Measurements from ENCODE around the gene SPACA7.

SPACA7 gene

DNA sequence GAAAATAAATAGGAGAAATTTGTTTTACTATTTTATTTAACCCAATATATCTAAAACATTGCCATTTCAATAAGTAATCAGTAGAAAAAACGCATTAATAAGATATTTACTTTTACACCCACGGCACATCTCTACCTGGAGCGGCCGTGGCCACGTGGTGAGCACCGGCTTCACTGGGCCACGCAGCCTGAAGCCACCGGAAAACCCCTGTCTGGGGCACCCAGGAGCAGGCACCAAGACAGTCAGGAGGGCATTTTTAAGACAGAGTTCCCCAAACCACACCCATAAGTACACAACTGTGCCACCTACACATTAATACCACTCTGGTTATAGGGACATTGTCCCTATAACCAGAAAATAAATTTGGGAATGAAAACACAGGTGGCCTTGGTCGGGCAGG lies 80.9 kb downstream of the SPACA7 start:
- no peaks in the 10 kb centered on the region for H3K27me3 ChIP-seq (ENCODE audit: control insufficient read depth, insufficient read depth, low read length)
- TF ChIP-seq, protein P1, sequence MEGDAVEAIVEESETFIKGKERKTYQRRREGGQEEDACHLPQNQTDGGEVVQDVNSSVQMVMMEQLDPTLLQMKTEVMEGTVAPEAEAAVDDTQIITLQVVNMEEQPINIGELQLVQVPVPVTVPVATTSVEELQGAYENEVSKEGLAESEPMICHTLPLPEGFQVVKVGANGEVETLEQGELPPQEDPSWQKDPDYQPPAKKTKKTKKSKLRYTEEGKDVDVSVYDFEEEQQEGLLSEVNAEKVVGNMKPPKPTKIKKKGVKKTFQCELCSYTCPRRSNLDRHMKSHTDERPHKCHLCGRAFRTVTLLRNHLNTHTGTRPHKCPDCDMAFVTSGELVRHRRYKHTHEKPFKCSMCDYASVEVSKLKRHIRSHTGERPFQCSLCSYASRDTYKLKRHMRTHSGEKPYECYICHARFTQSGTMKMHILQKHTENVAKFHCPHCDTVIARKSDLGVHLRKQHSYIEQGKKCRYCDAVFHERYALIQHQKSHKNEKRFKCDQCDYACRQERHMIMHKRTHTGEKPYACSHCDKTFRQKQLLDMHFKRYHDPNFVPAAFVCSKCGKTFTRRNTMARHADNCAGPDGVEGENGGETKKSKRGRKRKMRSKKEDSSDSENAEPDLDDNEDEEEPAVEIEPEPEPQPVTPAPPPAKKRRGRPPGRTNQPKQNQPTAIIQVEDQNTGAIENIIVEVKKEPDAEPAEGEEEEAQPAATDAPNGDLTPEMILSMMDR (IDR thresholded peaks at IDR 0.05): no peak
- H3K36me3 ChIP-seq (ENCODE audit: control insufficient read depth, insufficient read depth, low read length): no peaks in the 10 kb centered on the region
- H3K9ac ChIP-seq: no peak overlapping the region
- no peak overlapping the region for H3K4me2 ChIP-seq (ENCODE audit: low read length)
- no peak overlapping the region for H2AFZ ChIP-seq
- H3K4me3 ChIP-seq (ENCODE audit: low read depth, low read length): no peak overlapping the region
- no peak overlapping the region for H3K27ac ChIP-seq
- H3K4me1 ChIP-seq: no peaks in the 10 kb centered on the region
- no peaks in the 10 kb centered on the region for H3K79me2 ChIP-seq
- H3K9me3 ChIP-seq (ENCODE audit: control insufficient read depth, low read length): no peaks in the 10 kb centered on the region

DNA sequence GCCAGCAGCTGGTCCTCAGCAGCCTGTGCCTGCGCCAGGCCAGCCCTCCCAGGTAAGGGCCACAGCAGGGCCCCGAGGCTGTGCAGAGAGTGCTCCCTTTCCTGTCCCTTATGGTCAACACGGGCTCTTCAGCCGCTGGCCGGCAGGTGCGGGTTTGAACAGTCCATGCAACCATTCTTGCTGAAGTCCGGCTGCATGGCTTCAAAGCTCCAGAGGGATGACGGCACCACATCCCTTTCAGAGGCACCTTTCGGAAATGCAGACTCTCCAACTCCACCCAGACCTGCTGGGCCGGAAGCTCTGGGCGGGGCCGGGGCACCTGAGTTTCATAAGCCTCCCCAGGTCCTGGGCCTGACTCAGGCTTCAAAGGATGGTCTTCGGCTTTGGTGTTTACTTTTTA lies 81.3 kb downstream of the SPACA7 start:
- H3K79me2 ChIP-seq: no peaks in the 10 kb centered on the region
- no peaks in the 10 kb centered on the region for H3K36me3 ChIP-seq (ENCODE audit: control insufficient read depth, insufficient read depth, low read length)
- no peak overlapping the region for H3K4me2 ChIP-seq (ENCODE audit: low read length)
- no peak overlapping the region for H3K27ac ChIP-seq
- no peak overlapping the region for H3K9ac ChIP-seq
- H3K9me3 ChIP-seq (ENCODE audit: control insufficient read depth, low read length): no peaks in the 10 kb centered on the region
- H2AFZ ChIP-seq: no peak overlapping the region
- no peaks in the 10 kb centered on the region for H3K4me1 ChIP-seq
- no peaks in the 10 kb centered on the region for H3K27me3 ChIP-seq (ENCODE audit: control insufficient read depth, insufficient read depth, low read length)
- TF ChIP-seq, protein P1 (IDR thresholded peaks at IDR 0.05): no peak
- no peak overlapping the region for H3K4me3 ChIP-seq (ENCODE audit: low read depth, low read length)

DNA sequence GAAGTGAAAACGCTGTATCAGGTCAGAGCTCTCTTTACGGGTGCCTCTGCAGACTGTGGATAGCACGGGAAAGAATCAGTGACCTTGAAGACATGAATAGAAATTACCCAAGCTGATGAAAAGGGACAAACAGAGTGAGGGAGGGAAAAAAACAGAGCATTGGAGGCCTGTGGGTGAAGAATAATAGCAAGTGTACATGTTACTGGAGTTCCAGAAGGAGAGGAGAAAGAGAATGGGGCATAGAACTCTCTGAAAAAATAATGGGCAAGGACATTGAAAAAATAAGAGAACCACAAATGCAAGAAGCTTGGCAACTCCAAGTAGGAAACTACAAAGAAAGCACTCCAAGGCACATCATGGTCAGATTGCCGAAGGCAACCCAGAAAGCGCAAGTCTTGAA lies 86.3 kb downstream of the SPACA7 start:
- Histone ChIP-seq H3K9me3 (ENCODE audit: control insufficient read depth, low read length) (no peaks in the 10 kb centered on the region), H3K27me3 (ENCODE audit: control insufficient read depth, insufficient read depth, low read length) (no peaks in the 10 kb centered on the region), H3K79me2 (no peaks in the 10 kb centered on the region), H3K4me1 (no peaks in the 10 kb centered on the region), H3K4me2 (ENCODE audit: low read length) (no peak overlapping the region), H3K9ac (no peak overlapping the region), H2AFZ (no peak overlapping the region), H3K36me3 (ENCODE audit: control insufficient read depth, insufficient read depth, low read length) (no peaks in the 10 kb centered on the region), H3K4me3 (ENCODE audit: low read depth, low read length) (no peak overlapping the region), H3K27ac (no peak overlapping the region)
- TF ChIP-seq, protein P1 (IDR thresholded peaks at IDR 0.05): no peak

DNA sequence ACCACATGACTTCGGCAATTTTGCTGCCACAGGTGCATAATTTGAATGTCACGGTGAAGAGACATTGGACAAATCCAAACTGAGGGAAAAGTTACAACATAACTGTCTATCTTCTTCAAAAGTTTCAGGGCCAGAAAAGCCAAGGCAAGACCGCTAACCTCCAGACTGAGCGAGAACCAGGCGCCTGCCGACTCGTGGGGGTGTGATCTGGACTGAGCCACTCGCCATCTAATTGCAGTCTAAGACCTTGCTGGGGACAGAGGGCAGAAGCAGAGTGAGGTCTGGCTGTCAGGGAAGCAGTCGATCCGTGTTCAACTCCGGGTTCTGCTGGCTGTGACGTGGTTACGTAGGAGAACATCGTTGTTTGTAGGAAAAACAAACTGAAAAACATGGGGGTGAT lies 88.6 kb downstream of the SPACA7 start:
- H3K9me3 ChIP-seq (ENCODE audit: control insufficient read depth, low read length): no peaks in the 10 kb centered on the region
- no peak overlapping the region for H3K27ac ChIP-seq
- H3K79me2 ChIP-seq: no peaks in the 10 kb centered on the region
- H3K4me1 ChIP-seq: no peaks in the 10 kb centered on the region
- no peak overlapping the region for H3K9ac ChIP-seq
- H3K4me2 ChIP-seq (ENCODE audit: low read length): no peak overlapping the region
- TF ChIP-seq, protein P1 (IDR thresholded peaks at IDR 0.05): no peak
- H3K36me3 ChIP-seq (ENCODE audit: control insufficient read depth, insufficient read depth, low read length): no peaks in the 10 kb centered on the region
- H2AFZ ChIP-seq: no peak overlapping the region
- H3K4me3 ChIP-seq (ENCODE audit: low read depth, low read length): no peak overlapping the region
- H3K27me3 ChIP-seq (ENCODE audit: control insufficient read depth, insufficient read depth, low read length): no peaks in the 10 kb centered on the region

DNA sequence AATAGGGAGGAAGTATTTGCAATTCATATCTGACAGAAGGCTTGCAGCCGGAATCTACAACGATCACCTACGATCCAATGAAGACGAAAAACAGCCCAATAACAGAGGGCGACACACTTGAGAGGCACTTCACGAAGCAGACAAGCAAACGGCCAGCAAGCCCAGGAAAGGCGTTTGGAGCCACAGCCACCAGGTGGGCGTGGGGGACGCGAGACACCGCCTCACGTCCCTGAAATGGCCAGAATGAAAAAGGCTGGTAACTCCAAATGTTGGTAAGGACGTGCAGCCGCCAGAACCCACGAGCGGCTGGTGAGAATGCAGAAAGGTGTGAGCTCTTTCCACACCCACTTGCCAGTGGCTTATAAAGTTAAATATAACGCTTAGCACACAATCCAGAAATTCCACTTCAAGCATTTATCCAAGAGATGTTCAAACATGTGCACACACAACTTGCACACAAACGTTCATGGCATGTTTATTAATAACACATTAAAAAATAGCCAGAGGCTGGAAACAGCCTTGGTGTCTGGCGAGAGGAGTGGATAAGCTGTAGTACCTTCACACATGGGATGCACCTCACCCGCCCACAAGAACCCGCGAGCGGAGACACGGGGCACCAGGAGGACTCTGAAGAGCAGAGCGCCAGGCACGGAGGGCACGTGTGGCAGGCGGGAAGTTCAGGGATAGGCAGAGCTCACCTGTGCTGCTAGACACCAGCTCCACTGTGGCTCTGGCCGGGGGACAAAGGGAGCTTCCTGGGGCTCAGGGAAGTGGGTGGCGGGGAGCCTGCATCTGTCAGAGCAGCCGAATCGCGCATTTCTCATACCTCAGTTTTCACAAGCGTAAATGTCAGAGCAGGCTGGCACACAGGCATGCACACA lies 89.3 kb downstream of the SPACA7 start:
- TF ChIP-seq, protein P1 (IDR thresholded peaks at IDR 0.05): no peak
- H3K9ac ChIP-seq: no peak overlapping the region
- H3K9me3 ChIP-seq (ENCODE audit: control insufficient read depth, low read length): no peaks in the 10 kb centered on the region
- no peak overlapping the region for H3K4me3 ChIP-seq (ENCODE audit: low read depth, low read length)
- no peaks in the 10 kb centered on the region for H3K79me2 ChIP-seq
- no peak overlapping the region for H3K4me2 ChIP-seq (ENCODE audit: low read length)
- H3K4me1 ChIP-seq: no peaks in the 10 kb centered on the region
- H3K27ac ChIP-seq: no peak overlapping the region
- no peaks in the 10 kb centered on the region for H3K27me3 ChIP-seq (ENCODE audit: control insufficient read depth, insufficient read depth, low read length)
- H2AFZ ChIP-seq: no peak overlapping the region
- no peaks in the 10 kb centered on the region for H3K36me3 ChIP-seq (ENCODE audit: control insufficient read depth, insufficient read depth, low read length)
